AG09319 (cell line): ENCODE data around the gene MCTP2.
"Not testable (repeated sequence)": the region's sequence is repeated elsewhere in the genome, so short reads cannot be mapped to it uniquely, and the experiment has no call there.

ENCODE experiments used
- DNase-seq: peaks from one replicate; pipeline ENCODE4 v3.0.0-alpha.2; 2010; ENCODE audit warnings: low read depth; ENCODE audit errors: extremely low read depth
- TF ChIP-seq, protein P1 (sequence below): IDR thresholded peaks from 2 replicates; pipeline ENCODE4 v1.5.1; 2011; ENCODE audit warnings: low read depth, mild to moderate bottlenecking, inconsistent platforms, low read length, moderate library complexity

Gene MCTP2

DNA sequence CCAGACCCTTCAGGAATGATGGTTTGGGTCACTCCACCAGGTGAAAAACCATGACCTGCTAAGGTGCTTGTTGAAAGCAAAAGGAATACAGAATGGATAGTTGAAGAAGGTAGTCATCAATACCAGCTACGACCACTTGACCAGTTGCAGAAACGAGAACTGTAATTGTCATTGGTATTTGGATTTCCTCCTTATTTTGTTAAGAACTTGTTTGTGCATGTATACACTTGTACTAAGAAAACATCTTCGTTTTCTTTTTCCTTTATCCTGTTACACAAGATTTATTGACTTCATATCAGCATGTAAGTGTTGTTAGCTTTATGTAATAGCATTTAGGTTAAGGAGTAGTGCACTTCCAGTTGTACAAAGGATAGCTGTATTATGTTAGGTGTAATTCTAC lies 261.8 kb downstream of the MCTP2 start:
- TF ChIP-seq, protein P1, sequence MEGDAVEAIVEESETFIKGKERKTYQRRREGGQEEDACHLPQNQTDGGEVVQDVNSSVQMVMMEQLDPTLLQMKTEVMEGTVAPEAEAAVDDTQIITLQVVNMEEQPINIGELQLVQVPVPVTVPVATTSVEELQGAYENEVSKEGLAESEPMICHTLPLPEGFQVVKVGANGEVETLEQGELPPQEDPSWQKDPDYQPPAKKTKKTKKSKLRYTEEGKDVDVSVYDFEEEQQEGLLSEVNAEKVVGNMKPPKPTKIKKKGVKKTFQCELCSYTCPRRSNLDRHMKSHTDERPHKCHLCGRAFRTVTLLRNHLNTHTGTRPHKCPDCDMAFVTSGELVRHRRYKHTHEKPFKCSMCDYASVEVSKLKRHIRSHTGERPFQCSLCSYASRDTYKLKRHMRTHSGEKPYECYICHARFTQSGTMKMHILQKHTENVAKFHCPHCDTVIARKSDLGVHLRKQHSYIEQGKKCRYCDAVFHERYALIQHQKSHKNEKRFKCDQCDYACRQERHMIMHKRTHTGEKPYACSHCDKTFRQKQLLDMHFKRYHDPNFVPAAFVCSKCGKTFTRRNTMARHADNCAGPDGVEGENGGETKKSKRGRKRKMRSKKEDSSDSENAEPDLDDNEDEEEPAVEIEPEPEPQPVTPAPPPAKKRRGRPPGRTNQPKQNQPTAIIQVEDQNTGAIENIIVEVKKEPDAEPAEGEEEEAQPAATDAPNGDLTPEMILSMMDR = no peak

DNA sequence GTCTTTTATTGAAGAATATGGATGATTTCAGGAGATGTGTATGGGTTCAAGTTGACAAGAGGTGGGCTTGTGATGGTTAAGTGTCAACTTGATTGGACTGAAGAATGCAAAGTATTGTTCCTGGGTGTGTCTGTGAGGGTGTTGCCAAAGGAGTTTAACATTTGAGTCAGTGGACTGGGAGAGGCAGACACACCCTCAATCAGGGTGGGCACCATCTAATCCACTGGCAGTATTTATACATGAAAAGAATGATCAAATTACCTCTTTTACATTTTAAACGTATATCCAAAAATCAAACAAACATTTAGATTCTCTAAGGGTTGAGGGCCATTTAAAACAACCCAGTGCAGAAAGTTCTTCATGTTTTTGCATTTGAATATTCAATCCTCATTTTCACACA lies 262.2 kb downstream of the MCTP2 start:
- not testable (repeated sequence) for DNase-seq

More for the DNA sequence above, 261.8 kb downstream of the MCTP2 start:
- DNase-seq = no peak

DNA sequence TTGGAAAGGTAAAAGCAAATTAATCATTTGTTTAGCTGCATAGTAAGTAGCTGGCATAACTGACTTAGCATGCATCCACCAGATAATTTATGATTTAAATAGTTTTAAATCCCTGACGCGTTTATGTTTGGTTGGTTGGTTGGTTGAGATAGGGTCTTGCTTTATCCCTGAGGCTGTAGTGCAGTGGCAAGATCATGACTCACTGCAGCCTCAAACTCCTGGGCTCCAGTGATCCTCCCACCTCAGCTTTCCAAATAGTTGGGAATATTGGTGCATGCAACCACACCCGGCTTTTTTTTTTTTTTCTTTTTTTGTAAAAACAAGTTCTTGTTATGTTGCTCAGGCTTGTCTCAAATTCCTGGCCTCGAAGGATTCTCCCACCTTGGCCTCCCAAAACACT lies 263.4 kb downstream of the MCTP2 start:
- DNase-seq = no peak
- TF ChIP-seq, protein P1 = no peak

DNA sequence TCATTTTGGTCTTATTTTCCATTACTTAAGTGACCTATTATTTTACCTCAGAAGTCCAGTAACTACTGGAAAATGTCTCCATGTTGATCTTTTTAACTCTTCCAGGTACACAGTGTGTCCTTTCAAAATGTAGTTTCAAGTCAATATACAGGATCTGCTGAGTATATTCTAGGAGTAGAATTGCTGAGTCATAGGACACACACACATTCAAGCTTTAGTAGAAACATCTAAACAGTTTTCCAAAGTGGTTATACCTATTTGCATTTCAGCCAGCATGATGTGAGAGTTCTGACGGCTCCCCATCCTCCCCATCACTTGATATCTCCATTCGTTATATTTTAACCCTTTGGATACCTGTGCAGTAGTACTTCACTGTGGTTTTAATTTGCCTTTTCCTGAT lies 271.9 kb downstream of the MCTP2 start:
- TF ChIP-seq, protein P1 = no peak
- no peak for DNase-seq

DNA sequence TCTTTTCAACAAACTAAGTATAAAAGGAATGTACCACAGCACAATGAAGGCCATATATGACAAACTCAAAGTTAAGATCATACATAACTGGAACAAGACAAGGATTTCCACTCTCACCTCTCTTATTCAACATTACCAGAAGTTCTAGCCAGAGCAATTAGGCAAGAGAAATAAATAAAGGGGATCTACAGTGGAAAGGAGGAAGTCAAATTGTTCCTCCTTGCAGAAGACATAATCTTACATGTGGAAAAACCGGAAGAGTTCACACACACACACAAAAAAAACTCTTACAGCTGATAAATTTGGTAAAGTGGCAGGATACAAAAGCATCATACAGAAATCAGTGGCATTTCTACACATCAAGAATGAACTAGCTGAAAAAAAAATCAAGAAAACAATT lies 277.9 kb downstream of the MCTP2 start:
- no peak for DNase-seq
- TF ChIP-seq, protein P1 = no peak

DNA sequence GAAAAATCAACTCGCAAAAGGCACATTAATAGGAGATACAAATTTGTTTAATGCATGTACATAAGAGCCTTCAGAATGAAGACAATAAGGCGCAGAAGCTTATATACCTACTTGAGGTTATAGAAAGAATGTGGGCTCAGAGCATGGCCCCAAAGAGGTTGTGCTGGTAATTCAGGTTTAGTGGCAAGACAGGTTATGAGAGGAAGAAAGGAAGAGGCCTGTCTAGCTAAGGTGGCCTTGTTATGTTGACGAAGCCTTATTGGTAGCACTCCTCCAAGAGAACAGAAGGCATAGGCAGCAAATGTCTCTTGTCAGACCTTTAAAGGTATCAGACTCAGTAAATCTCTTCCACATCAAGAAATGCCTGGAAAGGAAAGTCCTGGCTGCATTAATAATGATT lies 290.8 kb downstream of the MCTP2 start:
- DNase-seq = no peak
- TF ChIP-seq, protein P1 = no peak

DNA sequence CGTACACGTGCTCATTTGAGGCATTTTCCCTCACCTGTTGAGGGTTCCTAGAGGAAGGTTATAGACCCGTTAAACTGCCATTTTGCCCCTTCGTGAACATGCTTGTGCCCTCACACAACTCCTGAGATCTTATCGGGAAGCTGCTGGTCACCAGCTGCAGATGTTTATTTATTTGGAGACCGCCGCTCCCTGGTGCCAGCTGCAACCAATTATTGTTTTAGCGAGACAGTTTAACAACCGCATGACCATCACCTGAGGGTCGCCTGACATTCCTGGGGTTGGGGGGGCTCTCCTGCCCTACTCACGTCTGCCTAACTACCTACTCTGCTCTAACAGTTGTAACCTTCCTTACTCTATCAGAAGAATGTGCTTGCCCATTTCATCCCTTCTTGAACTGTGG lies 292.5 kb downstream of the MCTP2 start:
- TF ChIP-seq, protein P1 = no peak
- DNase-seq = no peak

DNA sequence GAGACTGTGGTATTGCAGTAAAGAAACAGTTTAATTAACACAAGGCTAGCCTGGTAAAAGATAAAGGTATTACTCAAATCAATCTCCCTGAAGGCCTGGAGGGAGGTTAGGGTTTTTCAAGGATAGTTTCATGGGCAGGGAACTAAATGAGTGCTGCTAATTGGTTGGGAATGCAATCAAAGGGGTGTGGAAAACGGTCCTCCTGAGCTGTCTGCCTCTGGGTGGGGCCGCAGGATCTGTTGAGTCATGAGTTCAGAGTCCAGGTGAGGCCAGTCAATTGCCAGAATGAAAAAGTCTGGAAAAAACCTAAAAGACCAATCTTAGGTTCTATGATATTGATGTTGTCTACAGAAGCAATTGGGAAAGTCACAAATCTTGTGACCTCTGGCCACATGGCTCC lies 293.2 kb downstream of the MCTP2 start:
- no peak for DNase-seq
- TF ChIP-seq, protein P1 = no peak
